Coronary artery (tissue), 2 donors: ENCODE results near the gene STT3B.
A peak's percentile ranks its signal among the peaks of the same experiment; 100 is the strongest.

Source experiments
- DNase-seq: peaks from one replicate; pipeline ENCODE4 v3.0.0-alpha.2; 2017; ENCODE audit warnings: low spot score
- H3K27ac ChIP-seq, 2 donors: fragments of 200-600 bp; sonication (generic); one replicate each; pipeline ENCODE4 v1.5.1; 2016 to 2019
- H3K4me3 ChIP-seq: fragments of 200-600 bp; sonication (generic); 2 replicates; pipeline ENCODE4 v1.5.1; 2016; ENCODE audit warnings: mild to moderate bottlenecking, moderate library complexity
- TF ChIP-seq, protein P1 (sequence below): fragments of 200-600 bp; sonication (generic); IDR thresholded peaks from one replicate; pipeline ENCODE4 v1.5.1; 2019; ENCODE audit warnings: antibody characterized with exemption

The STT3B gene

DNA sequence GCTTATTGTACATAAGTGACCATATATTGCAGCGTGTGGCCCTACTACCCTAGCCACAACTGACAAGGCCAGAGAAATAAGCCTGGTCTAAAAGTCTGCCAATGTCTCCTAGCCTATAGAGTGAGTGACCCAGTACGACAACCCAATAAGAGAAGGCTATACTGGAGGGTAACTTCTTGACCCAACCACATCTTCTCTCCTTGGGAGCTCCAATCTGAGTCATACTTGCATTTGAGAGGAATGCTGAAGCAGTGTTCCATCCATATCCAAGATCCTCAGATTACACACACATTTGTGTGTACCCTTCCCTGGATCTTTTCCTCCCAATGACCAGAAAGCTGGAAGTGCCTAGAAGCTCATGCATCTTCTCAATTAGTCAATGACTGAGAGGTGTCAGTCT, 11.3 kb upstream of the STT3B start:
- H3K27ac ChIP-seq, result no peak overlapping the region
- DNase-seq, result no peak
- TF ChIP-seq, protein P1, sequence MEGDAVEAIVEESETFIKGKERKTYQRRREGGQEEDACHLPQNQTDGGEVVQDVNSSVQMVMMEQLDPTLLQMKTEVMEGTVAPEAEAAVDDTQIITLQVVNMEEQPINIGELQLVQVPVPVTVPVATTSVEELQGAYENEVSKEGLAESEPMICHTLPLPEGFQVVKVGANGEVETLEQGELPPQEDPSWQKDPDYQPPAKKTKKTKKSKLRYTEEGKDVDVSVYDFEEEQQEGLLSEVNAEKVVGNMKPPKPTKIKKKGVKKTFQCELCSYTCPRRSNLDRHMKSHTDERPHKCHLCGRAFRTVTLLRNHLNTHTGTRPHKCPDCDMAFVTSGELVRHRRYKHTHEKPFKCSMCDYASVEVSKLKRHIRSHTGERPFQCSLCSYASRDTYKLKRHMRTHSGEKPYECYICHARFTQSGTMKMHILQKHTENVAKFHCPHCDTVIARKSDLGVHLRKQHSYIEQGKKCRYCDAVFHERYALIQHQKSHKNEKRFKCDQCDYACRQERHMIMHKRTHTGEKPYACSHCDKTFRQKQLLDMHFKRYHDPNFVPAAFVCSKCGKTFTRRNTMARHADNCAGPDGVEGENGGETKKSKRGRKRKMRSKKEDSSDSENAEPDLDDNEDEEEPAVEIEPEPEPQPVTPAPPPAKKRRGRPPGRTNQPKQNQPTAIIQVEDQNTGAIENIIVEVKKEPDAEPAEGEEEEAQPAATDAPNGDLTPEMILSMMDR, result no peak
- no peak overlapping the region for H3K4me3 ChIP-seq

DNA sequence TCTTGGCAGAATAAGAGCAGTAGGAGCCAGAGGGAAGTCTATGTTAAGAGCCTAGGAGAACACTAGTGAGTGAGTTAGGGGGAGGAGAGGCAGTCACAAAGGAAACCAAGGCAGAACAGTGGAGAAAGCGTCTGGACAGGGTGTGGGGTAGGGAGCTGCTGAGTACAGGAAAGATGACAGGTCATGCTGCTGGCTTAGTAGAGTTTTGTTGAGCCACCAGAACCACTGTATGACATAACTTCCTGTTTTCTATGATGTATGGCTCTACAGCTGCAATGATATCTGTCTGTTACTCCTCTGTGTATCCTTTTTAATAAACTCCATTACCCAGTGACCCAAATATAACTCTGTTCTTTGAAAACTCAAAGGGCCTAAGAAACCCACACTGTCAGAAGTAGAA, 10.6 kb upstream of the STT3B start:
- Histone ChIP-seq H3K4me3 (no peak overlapping the region), H3K27ac (no peak overlapping the region)
- no peak for DNase-seq
- TF ChIP-seq, protein P1, result no peak

DNA sequence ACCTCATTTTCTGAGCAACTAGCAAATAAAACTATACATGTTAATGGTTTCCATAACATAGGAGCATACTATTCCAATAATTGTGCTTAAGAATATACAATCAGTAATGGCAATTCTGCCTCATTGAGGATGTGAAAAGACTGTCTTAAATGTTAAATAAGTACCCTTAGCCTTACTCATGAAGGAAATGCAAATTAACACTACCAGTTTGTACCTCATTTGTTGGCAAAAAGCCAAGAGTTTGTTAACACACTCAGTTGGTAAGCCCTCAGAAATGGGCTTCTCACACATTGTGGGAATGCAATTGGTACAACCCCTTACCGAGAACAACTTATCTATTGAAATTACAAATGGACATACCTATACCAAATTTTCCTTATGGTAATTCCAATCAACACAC, 9.2 kb upstream of the STT3B start:
- H3K4me3 ChIP-seq, result no peak overlapping the region
- H3K27ac ChIP-seq, result no peak overlapping the region
- no peak for DNase-seq
- TF ChIP-seq, protein P1, result no peak

- TF ChIP-seq, protein P1, result no peak
- no peak overlapping the region for H3K4me3 ChIP-seq
- no peak overlapping the region for H3K27ac ChIP-seq
- DNase-seq, result no peak
Measured at GRCh38 chr3:31525532-31525931, 7.2 kb upstream of the STT3B start.

DNA sequence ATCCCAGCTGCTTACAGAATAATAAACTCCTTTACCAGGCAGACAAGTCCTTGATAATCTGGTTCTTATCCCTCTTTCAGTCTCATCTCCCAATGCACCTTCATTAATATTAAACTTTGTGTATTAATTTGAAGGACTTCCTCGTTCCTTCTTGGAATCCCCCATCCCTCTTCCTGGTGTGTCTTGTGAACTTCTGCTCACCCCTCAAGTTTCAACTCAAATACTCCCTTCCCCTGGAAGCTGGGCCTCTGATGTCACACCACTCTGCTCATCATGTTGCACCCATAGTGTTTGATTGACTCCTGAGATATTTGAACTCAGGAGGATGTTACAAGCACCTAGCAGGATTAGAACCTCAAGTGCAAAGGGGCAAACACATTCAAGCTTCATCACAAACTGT, 3.3 kb upstream of the STT3B start:
- Histone ChIP-seq H3K27ac (no peak overlapping the region), H3K4me3 (no peak overlapping the region)
- TF ChIP-seq, protein P1, result no peak
- DNase-seq, result no peak

DNA sequence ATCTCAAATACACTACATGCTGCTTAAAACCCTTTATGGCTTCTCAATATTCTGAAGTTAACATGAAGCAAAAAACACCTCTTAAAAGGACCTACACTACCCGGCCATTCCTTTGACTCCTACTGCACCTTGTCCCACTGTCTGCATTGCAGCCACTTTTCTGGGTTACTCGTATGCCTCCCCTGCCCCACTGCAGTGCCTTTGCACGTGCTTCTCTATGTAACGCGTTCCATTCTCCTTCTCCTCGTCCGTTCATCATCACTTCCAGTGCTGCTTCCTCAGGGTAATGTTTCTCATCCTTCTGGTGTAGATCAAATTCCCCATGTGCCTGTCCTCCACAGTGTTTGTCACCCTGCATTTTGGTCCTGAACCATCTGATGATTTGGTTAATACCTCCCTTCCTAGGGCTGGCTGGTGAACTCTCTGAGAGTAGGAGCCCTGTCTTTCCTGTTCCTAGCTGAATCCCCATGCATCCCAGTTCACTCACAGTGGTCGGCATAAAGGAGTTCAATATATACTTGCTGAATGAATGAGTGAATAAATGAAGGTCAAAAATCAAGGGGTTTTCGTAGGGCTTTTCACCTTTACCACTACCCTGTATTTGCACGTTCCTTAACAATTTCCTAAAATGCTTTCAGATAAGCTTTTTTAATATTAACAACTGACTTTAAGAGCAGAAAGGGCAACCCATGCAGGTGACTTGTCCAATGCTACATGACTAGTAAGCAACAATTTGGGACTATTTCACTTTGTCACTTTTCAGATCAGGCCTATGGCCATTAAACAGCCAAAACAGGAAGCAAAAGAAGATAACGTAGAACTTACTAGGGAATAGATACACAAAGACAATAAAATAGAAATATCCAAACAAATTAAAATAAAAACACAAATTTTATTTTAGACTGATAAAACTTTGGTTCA, 2.4 kb upstream of the STT3B start:
- Histone ChIP-seq H3K4me3 (no peak overlapping the region), H3K27ac (no peak overlapping the region)
- TF ChIP-seq, protein P1, result no peak
- DNase-seq, result no peak

- TF ChIP-seq, protein P1, result no peak
- Histone ChIP-seq H3K4me3 (peak overlapping the region; percentile 77), H3K27ac (peak overlapping the region in 1 of 2 donors; percentile 96)
- no peak for DNase-seq
Measured at GRCh38 chr3:31530960-31531335, 1.8 kb upstream of the STT3B start.
